Measurements from ENCODE around the gene ERBB2. TPM values are rescaled to one million over a fixed set of nuclear protein-coding genes. Genes with fewer than 3 reads are reported as not detected.
A peak's percentile ranks its signal among the peaks of the same experiment; 100 is the strongest.

ERBB2 gene
- total RNA-seq, 4 donors from 2014 or later, result 144 to 192 (median 173) TPM

- Histone ChIP-seq H3K4me3 (no peak overlapping the region), H3K27ac (no peak overlapping the region), H3K27me3 (peaks cover 19% of the 10 kb centered on the region), H3K4me1 (peaks cover 42% of the 10 kb centered on the region), H3K36me3 (no peaks in the 10 kb centered on the region), H3K9me3 (no peaks in the 10 kb centered on the region)
- 79% methylated on average over 8 of the region's 13 CpGs for WGBS
- DNase-seq (ENCODE audit: low spot score in 2 of 2), result peak in 1 of 2 donors; percentile 55
- TF ChIP-seq POLR2AphosphoS5 (IDR thresholded peaks at IDR 0.05), result no peak
Observed at GRCh38 chr17:39673335-39674081, 26.4 kb upstream of the ERBB2 start.

- Histone ChIP-seq H3K4me1 (peaks cover 39% of the 10 kb centered on the region), H3K27me3 (peaks cover 12% of the 10 kb centered on the region), H3K4me3 (no peak overlapping the region), H3K9me3 (no peaks in the 10 kb centered on the region), H3K36me3 (no peaks in the 10 kb centered on the region), H3K27ac (peak overlapping the region; percentile 73)
- TF ChIP-seq POLR2AphosphoS5 (IDR thresholded peaks at IDR 0.05) (no peak), EP300 (IDR thresholded peaks at IDR 0.05) (no peak), POLR2A (IDR thresholded peaks at IDR 0.05) (no peak), CTCF (IDR thresholded peaks at IDR 0.05) (no peak)
- 69% methylated on average over 5 of the region's 5 CpGs for WGBS
- DNase-seq (ENCODE audit: low spot score in 2 of 2), result peak in 1 of 2 donors; percentile 50
Observed at GRCh38 chr17:39674179-39674578, 25.7 kb upstream of the ERBB2 start.

GRCh38 chr17:39674702-39675389 is 25.0 kb upstream of the ERBB2 start:
- peaks cover 4% of the 10 kb centered on the region for H3K36me3 ChIP-seq
- H3K4me1 ChIP-seq, result peaks cover 39% of the 10 kb centered on the region
- peak overlapping the region; percentile 73 for H3K27ac ChIP-seq
- H3K9me3 ChIP-seq, result no peaks in the 10 kb centered on the region
- TF ChIP-seq POLR2A (IDR thresholded peaks at IDR 0.05) (no peak), CTCF (IDR thresholded peaks at IDR 0.05) (no peak), EP300 (IDR thresholded peaks at IDR 0.05) (no peak), POLR2AphosphoS5 (IDR thresholded peaks at IDR 0.05) (no peak)
- H3K4me3 ChIP-seq, result no peak overlapping the region
- peaks cover 5% of the 10 kb centered on the region for H3K27me3 ChIP-seq
- peak in 1 of 2 donors; percentile 61 for DNase-seq (ENCODE audit: low spot score in 2 of 2)
- WGBS, result 32% methylated on average over 9 of the region's 11 CpGs

GRCh38 chr17:39675390-39676082 is 24.3 kb upstream of the ERBB2 start:
- WGBS, result 56% methylated on average over 9 of the region's 10 CpGs
- DNase-seq (ENCODE audit: low spot score in 2 of 2), result no peak
- no peaks in the 10 kb centered on the region for H3K9me3 ChIP-seq
- peaks cover 3% of the 10 kb centered on the region for H3K27me3 ChIP-seq
- peaks cover 39% of the 10 kb centered on the region for H3K4me1 ChIP-seq
- peak overlapping the region; percentile 73 for H3K27ac ChIP-seq
- peaks cover 4% of the 10 kb centered on the region for H3K36me3 ChIP-seq
- no peak for TF ChIP-seq EP300 (IDR thresholded peaks at IDR 0.05)
- TF ChIP-seq POLR2A (IDR thresholded peaks at IDR 0.05), result no peak
- no peak for TF ChIP-seq POLR2AphosphoS5 (IDR thresholded peaks at IDR 0.05)
- TF ChIP-seq CTCF (IDR thresholded peaks at IDR 0.05), result no peak
- H3K4me3 ChIP-seq, result no peak overlapping the region

- TF ChIP-seq POLR2A (IDR thresholded peaks at IDR 0.05) (no peak), CTCF (IDR thresholded peaks at IDR 0.05) (no peak), POLR2AphosphoS5 (IDR thresholded peaks at IDR 0.05) (no peak), EP300 (IDR thresholded peaks at IDR 0.05) (no peak)
- H3K4me3 ChIP-seq, result no peak overlapping the region
- peaks cover 35% of the 10 kb centered on the region for H3K4me1 ChIP-seq
- H3K9me3 ChIP-seq, result no peaks in the 10 kb centered on the region
- DNase-seq (ENCODE audit: low spot score in 2 of 2), result peak in 1 of 2 donors; percentile 68
- 63% methylated on average over 7 of the region's 7 CpGs for WGBS
- peak overlapping the region; percentile 73 for H3K27ac ChIP-seq
- H3K36me3 ChIP-seq, result peaks cover 7% of the 10 kb centered on the region
- no peaks in the 10 kb centered on the region for H3K27me3 ChIP-seq
Observed at GRCh38 chr17:39676198-39676819, 23.6 kb upstream of the ERBB2 start.

Measured in suprapubic skin (tissue), 4 donors.